ENCODE measurements around the gene UBTF. TPM values are rescaled to one million over a fixed set of nuclear protein-coding genes. Genes with fewer than 3 reads are reported as not detected.
A peak's percentile ranks its signal among the peaks of the same experiment; 100 is the strongest.

The UBTF gene
- polyA plus RNA-seq, 3 donors: 120 to 138 (median 125) TPM

GRCh38 chr17:44216694-44217093 lies 2.8 kb downstream of the UBTF start:
- DNase-seq: no peak

GRCh38 chr17:44216173-44216572 lies 3.3 kb downstream of the UBTF start:
- no peak for DNase-seq

- DNase-seq: no peak
Observed at GRCh38 chr17:44214896-44215295, 4.6 kb downstream of the UBTF start.

GRCh38 chr17:44214230-44214494 lies 5.3 kb downstream of the UBTF start:
- no peak for DNase-seq

- DNase-seq: no peak
Observed at GRCh38 chr17:44213403-44214229, 5.9 kb downstream of the UBTF start.

GRCh38 chr17:44212507-44213402 lies 6.7 kb downstream of the UBTF start:
- no peak for DNase-seq

GRCh38 chr17:44211281-44212265 lies 7.9 kb downstream of the UBTF start:
- no peak for DNase-seq

GRCh38 chr17:44210342-44211192 lies 8.9 kb downstream of the UBTF start:
- peak; percentile 79 for DNase-seq

GRCh38 chr17:44209786-44210341 lies 9.6 kb downstream of the UBTF start:
- DNase-seq: no peak

- no peak for DNase-seq
Observed at GRCh38 chr17:44207743-44208142, 11.7 kb downstream of the UBTF start.

- DNase-seq: no peak
Observed at GRCh38 chr17:44207319-44207718, 12.2 kb downstream of the UBTF start.

- DNase-seq: no peak
Observed at GRCh38 chr17:44206825-44207155, 12.7 kb downstream of the UBTF start.

- DNase-seq: no peak
Observed at GRCh38 chr17:44205962-44206824, 13.3 kb downstream of the UBTF start.

- no peak for DNase-seq
Observed at GRCh38 chr17:44204441-44204882, 15.0 kb downstream of the UBTF start.

GRCh38 chr17:44203731-44204440 lies 15.6 kb downstream of the UBTF start:
- DNase-seq: peak; percentile 34

- no peak for DNase-seq
Observed at GRCh38 chr17:44202756-44203155, 16.7 kb downstream of the UBTF start.

- peak; percentile 26 for DNase-seq
Observed at GRCh38 chr17:44200478-44201155, 18.9 kb downstream of the UBTF start.
